ENCODE data around the gene TBXA2R.

TBXA2R gene

GRCh38 chr19:3556978-3557460 lies 49.7 kb downstream of the TBXA2R start:
- ATAC-seq (ENCODE audit: low read depth), result peak; percentile 39

GRCh38 chr19:3556423-3556977 lies 50.2 kb downstream of the TBXA2R start:
- Mint-ChIP-seq H3K9me3 (no peaks in the 10 kb centered on the region), H3K4me1 (peaks cover 35% of the 10 kb centered on the region), H3K36me3 (peaks cover 1% of the 10 kb centered on the region), H3K4me3 (peak overlapping the region; percentile 85), H3K27me3 (no peaks in the 10 kb centered on the region), H3K27ac (peak overlapping the region; percentile 80)
- no peak for ATAC-seq (ENCODE audit: low read depth)
- DNase-seq (ENCODE audit: low spot score in 2 of 2), result no peak

More at GRCh38 chr19:3556978-3557460, 49.7 kb downstream of the TBXA2R start:
- Mint-ChIP-seq H3K36me3 (no peaks in the 10 kb centered on the region), H3K27me3 (no peaks in the 10 kb centered on the region), H3K27ac (peak overlapping the region; percentile 80), H3K4me3 (peak overlapping the region; percentile 85), H3K9me3 (no peaks in the 10 kb centered on the region), H3K4me1 (peaks cover 31% of the 10 kb centered on the region)
- DNase-seq (ENCODE audit: low spot score in 2 of 2), result peak; percentile 41 to 58

- peak overlapping the region; percentile 85 for H3K4me3 Mint-ChIP-seq
- H3K36me3 Mint-ChIP-seq, result peaks cover 1% of the 10 kb centered on the region
- H3K9me3 Mint-ChIP-seq, result no peaks in the 10 kb centered on the region
- no peak for DNase-seq (ENCODE audit: low spot score in 2 of 2)
- no peak for ATAC-seq (ENCODE audit: low read depth)
- no peaks in the 10 kb centered on the region for H3K27me3 Mint-ChIP-seq
- peak overlapping the region; percentile 80 for H3K27ac Mint-ChIP-seq
- peaks cover 37% of the 10 kb centered on the region for H3K4me1 Mint-ChIP-seq
Observed at GRCh38 chr19:3555653-3556422, 50.8 kb downstream of the TBXA2R start.

GRCh38 chr19:3554254-3555083 lies 52.2 kb downstream of the TBXA2R start:
- Mint-ChIP-seq H3K27me3 (no peaks in the 10 kb centered on the region), H3K4me1 (peaks cover 34% of the 10 kb centered on the region), H3K36me3 (peaks cover 1% of the 10 kb centered on the region), H3K9me3 (no peaks in the 10 kb centered on the region), H3K4me3 (peak overlapping the region; percentile 85), H3K27ac (peak overlapping the region; percentile 84)
- ATAC-seq (ENCODE audit: low read depth) (no peak), DNase-seq (ENCODE audit: low spot score in 2 of 2) (no peak)

- Mint-ChIP-seq H3K36me3 (peaks cover 5% of the 10 kb centered on the region), H3K27ac (no peak overlapping the region), H3K4me3 (no peak overlapping the region), H3K27me3 (no peaks in the 10 kb centered on the region), H3K9me3 (no peaks in the 10 kb centered on the region), H3K4me1 (peaks cover 33% of the 10 kb centered on the region)
- no peak for DNase-seq (ENCODE audit: low spot score in 2 of 2)
- no peak for ATAC-seq (ENCODE audit: low read depth)
Observed at GRCh38 chr19:3551792-3552095, 54.9 kb downstream of the TBXA2R start.

GRCh38 chr19:3550947-3551791 lies 55.5 kb downstream of the TBXA2R start:
- no peaks in the 10 kb centered on the region for H3K27me3 Mint-ChIP-seq
- DNase-seq (ENCODE audit: low spot score in 2 of 2) (no peak), ATAC-seq (ENCODE audit: low read depth) (no peak)
- H3K4me1 Mint-ChIP-seq, result peaks cover 27% of the 10 kb centered on the region
- H3K27ac Mint-ChIP-seq, result no peak overlapping the region
- H3K4me3 Mint-ChIP-seq, result peak overlapping the region; percentile 5
- no peaks in the 10 kb centered on the region for H3K9me3 Mint-ChIP-seq
- H3K36me3 Mint-ChIP-seq, result peaks cover 5% of the 10 kb centered on the region

GRCh38 chr19:3549816-3550215 lies 56.9 kb downstream of the TBXA2R start:
- H3K27ac Mint-ChIP-seq, result no peak overlapping the region
- ATAC-seq (ENCODE audit: low read depth) (no peak), DNase-seq (ENCODE audit: low spot score in 2 of 2) (no peak)
- no peaks in the 10 kb centered on the region for H3K27me3 Mint-ChIP-seq
- peaks cover 9% of the 10 kb centered on the region for H3K36me3 Mint-ChIP-seq
- no peaks in the 10 kb centered on the region for H3K9me3 Mint-ChIP-seq
- peaks cover 26% of the 10 kb centered on the region for H3K4me1 Mint-ChIP-seq
- no peak overlapping the region for H3K4me3 Mint-ChIP-seq

- H3K4me1 Mint-ChIP-seq, result peaks cover 22% of the 10 kb centered on the region
- H3K9me3 Mint-ChIP-seq, result no peaks in the 10 kb centered on the region
- no peaks in the 10 kb centered on the region for H3K27me3 Mint-ChIP-seq
- no peak for ATAC-seq (ENCODE audit: low read depth)
- no peak overlapping the region for H3K27ac Mint-ChIP-seq
- peaks cover 9% of the 10 kb centered on the region for H3K36me3 Mint-ChIP-seq
- H3K4me3 Mint-ChIP-seq, result no peak overlapping the region
- no peak for DNase-seq (ENCODE audit: low spot score in 2 of 2)
Observed at GRCh38 chr19:3548606-3549005, 58.1 kb downstream of the TBXA2R start.

GRCh38 chr19:3547767-3548282 lies 58.9 kb downstream of the TBXA2R start:
- ATAC-seq (ENCODE audit: low read depth) (no peak), DNase-seq (ENCODE audit: low spot score in 2 of 2) (no peak)
- Mint-ChIP-seq H3K4me1 (peaks cover 18% of the 10 kb centered on the region), H3K36me3 (peaks cover 9% of the 10 kb centered on the region), H3K27ac (no peak overlapping the region), H3K9me3 (no peaks in the 10 kb centered on the region), H3K4me3 (no peak overlapping the region), H3K27me3 (no peaks in the 10 kb centered on the region)

GRCh38 chr19:3547301-3547731 lies 59.4 kb downstream of the TBXA2R start:
- H3K36me3 Mint-ChIP-seq, result peaks cover 9% of the 10 kb centered on the region
- H3K4me1 Mint-ChIP-seq, result peaks cover 14% of the 10 kb centered on the region
- H3K27ac Mint-ChIP-seq, result no peak overlapping the region
- H3K4me3 Mint-ChIP-seq, result no peak overlapping the region
- no peak for DNase-seq (ENCODE audit: low spot score in 2 of 2)
- H3K27me3 Mint-ChIP-seq, result no peaks in the 10 kb centered on the region
- peak; percentile 14 for ATAC-seq (ENCODE audit: low read depth)
- no peaks in the 10 kb centered on the region for H3K9me3 Mint-ChIP-seq

GRCh38 chr19:3546119-3546518 lies 60.6 kb downstream of the TBXA2R start:
- H3K27me3 Mint-ChIP-seq, result no peaks in the 10 kb centered on the region
- peaks cover 8% of the 10 kb centered on the region for H3K4me1 Mint-ChIP-seq
- no peaks in the 10 kb centered on the region for H3K9me3 Mint-ChIP-seq
- DNase-seq (ENCODE audit: low spot score in 2 of 2) (no peak), ATAC-seq (ENCODE audit: low read depth) (no peak)
- H3K27ac Mint-ChIP-seq, result no peak overlapping the region
- H3K36me3 Mint-ChIP-seq, result peaks cover 7% of the 10 kb centered on the region
- no peak overlapping the region for H3K4me3 Mint-ChIP-seq

GRCh38 chr19:3545669-3546034 lies 61.0 kb downstream of the TBXA2R start:
- no peak for ATAC-seq (ENCODE audit: low read depth)
- Mint-ChIP-seq H3K4me3 (no peak overlapping the region), H3K4me1 (peaks cover 8% of the 10 kb centered on the region), H3K27ac (peak overlapping the region; percentile 71), H3K36me3 (peaks cover 7% of the 10 kb centered on the region), H3K9me3 (no peaks in the 10 kb centered on the region), H3K27me3 (no peaks in the 10 kb centered on the region)
- no peak for DNase-seq (ENCODE audit: low spot score in 2 of 2)

Data from memory B cell (primary cell).